NCI-H460 (cell line): ENCODE measurements around the gene ARFRP1. TPM values are rescaled to one million over a fixed set of nuclear protein-coding genes. Genes with fewer than 3 reads are reported as not detected.

Experiments used
- DNase-seq: peaks from one replicate; pipeline ENCODE4 v3.0.0-alpha.2; 2016; ENCODE audit warnings: low read depth; ENCODE audit errors: extremely low read depth
- total RNA-seq: library from RNA; depleted of rRNA; stranded (reverse); fragments of >200 nt; shearing (Covaris generic); gene quantifications from 2 replicates; pipeline ENCODE4 v1.2.3, GENCODE V29; 2014

The ARFRP1 gene
- total RNA-seq, 1 experiment from 2014 or later: 12.1 TPM

DNA sequence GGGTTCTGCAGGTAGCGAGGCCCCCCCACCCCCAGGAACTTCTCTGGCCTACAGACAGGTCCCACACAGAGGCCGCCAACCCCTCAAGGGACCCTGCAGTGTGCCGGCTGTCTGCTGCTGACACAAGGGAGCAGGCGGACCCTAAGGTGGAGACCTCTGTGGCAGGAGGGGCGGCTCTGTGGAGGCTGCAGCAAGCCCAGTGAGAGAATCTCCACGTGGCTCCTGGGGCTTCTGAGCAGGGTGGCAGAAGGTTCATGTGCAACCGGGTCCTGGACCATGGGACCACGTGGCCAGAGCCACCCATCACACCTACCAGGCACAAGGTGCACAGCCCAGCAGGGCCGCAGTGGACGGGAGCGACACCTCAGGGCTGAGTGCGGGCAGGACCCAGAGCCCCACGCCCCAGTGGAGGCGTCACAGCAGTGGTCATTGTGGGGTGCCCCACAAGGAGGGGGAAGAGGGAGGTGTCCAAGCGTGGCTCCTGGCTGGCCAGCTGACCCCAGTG is 4.3 kb downstream of the ARFRP1 start:
- DNase-seq: no peak

DNA sequence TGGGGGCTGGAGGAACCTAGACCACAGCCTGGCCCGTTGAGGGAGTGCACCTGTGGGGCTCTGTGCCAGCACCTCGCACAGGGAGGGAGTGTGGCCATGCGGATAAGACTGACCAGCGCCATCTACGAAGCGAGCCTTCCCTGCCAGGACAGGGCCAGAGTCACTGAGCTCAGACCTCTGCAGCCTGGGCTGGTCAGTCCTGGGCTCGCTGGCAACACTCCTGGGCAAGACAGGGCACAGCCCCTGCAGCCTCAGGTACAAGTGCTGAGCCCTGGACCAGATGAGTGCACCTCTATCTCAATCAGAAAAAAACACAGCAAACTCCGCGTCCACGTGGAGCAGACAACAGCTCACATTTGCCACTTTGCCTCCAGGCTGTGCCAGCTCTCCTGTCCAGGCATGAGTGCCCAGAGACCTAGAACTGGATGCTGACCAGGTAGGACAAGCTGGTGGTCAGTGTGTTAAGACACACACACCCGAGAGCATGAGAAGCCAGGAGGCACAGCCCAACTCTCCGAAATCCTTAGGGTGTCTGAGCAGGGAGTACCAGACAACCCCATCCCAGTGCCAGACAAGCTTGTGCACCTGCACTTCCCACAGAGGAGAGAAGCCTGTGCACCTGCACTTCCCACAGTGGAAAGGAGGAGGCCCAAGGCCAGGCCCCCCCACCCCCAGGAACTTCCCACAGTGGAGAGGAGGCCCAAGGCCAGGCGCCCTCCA is 4.9 kb downstream of the ARFRP1 start:
- DNase-seq: no peak

DNA sequence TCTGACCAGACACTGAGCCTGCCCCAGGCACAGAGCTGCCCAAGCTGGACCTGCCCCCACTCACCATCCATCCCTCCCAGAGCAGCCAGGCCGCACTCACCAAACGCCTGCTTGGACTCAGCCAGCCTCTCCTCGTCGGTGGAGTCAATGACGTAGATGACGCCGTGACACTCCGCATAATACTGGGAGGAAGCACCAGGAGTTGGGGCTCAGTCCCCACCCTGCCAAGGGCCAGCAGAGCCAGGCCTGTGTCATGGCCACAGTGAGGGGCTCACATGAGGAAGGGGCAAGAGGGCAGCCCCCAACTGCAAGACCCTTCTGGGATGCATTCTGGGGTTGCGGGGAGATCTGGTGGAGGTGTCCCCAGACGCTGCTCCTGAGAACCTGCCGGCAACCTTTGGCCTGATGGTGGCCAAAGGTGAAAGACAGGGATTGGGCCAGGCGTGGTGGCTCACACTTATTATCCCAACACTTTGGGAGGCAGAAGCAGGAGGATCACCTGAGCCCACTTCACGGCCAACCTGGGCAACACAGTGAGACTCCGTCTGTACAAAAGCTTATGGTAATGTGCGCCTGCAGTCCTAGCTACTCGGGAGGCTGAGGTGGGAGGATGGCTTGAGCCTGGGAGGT is 5.6 kb downstream of the ARFRP1 start:
- DNase-seq: no peak

GRCh38 chr20:63701329-63702035 is 6.3 kb downstream of the ARFRP1 start:
- no peak for DNase-seq

DNA sequence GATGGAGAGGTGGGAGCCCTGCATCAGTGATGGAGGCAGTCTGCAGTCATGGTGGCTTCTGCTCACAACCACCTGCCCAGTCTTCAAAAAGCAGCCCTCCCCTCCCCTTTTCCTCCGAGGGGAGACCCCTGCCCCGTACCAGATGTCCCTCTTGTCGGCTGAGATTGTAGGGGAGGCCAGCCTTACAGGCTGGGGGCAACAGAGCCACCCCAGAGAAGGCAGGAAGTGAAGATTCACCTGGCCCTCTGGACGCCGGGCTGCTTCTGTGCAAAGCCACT is 6.8 kb downstream of the ARFRP1 start:
- DNase-seq: no peak

DNA sequence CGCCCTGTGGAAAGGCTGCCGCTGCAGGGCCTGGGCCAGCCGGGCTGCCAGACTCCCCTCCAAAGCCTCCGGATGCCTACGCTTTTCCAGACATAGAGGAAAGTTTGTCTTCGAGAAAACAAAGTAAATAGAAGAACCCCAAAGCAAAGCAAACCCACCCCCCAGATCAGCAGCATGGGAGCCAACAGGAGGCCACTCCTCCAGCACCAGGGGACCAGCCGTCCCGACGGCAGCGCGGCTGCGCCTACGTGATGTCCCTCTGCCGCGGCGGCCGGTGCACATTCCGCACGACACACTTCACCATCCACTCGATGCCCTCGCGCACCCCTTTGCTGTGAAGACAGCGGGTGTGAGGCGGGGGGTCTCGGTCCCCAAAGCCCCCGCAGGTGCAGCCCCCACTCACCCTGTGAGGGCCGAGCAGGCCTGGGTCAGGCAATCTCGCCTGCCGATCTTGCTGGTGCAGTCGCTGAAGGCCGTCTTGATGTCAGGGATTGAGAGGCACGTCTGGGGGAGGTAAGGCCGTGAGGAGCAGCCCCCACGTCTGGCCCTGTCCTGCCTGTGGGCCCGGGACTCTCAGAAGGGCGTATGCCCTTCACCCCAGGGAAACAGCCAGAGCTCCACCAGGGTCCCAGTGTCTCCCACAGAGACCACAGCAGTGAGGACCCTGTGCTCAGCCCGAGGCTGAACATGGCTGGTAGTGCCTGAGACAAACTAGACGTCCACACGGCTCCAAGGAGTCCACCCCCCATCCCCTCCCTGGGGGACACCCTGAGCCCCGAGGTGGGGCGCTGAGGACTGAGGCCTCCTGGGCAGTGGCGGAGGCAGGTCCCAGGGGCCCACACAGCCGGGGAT is 7.4 kb downstream of the ARFRP1 start:
- no peak for DNase-seq

GRCh38 chr20:63699466-63700198 is 8.1 kb downstream of the ARFRP1 start:
- DNase-seq: no peak

DNA sequence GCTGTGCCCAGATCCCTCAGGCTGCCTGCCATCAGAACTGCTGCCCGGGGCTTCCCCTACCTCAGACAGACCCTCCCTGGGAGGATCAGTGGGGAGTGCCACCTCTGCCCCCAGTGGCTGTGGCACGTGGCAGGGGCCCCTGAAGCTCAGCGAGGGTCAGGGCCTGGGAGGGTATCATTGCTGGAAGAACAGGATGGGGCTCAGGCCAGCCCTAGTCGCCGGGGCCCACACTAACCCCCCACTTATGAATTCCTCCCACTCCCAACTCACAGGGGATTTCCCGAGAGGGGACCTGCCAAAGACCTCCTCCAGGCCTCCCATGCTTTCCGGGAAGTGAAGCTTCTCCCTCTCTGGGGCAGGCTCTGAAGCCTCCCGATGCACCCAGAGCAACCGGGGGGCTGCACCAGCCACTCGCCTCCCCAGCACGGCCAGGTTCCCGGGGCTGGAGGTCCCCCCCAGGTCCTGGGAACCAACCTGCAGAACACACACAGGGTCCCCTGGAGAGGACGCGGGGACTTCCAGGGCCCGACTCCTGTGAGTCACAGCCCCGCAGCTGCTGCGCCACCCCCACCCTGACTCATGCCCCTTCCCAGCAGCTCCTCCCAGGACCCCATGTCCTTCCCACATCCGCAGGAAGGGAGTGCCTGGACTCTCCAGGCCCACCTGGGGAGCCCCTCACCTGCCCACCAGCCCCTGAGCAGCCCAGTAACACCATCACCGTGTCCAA is 8.9 kb downstream of the ARFRP1 start:
- DNase-seq: no peak

GRCh38 chr20:63697868-63698545 is 9.8 kb downstream of the ARFRP1 start:
- no peak for DNase-seq

DNA sequence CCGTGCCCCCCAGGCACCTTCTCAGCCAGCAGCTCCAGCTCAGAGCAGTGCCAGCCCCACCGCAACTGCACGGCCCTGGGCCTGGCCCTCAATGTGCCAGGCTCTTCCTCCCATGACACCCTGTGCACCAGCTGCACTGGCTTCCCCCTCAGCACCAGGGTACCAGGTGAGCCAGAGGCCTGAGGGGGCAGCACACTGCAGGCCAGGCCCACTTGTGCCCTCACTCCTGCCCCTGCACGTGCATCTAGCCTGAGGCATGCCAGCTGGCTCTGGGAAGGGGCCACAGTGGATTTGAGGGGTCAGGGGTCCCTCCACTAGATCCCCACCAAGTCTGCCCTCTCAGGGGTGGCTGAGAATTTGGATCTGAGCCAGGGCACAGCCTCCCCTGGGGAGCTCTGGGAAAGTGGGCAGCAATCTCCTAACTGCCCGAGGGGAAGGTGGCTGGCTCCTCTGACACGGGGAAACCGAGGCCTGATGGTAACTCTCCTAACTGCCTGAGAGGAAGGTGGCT is 10.4 kb downstream of the ARFRP1 start:
- DNase-seq: no peak

DNA sequence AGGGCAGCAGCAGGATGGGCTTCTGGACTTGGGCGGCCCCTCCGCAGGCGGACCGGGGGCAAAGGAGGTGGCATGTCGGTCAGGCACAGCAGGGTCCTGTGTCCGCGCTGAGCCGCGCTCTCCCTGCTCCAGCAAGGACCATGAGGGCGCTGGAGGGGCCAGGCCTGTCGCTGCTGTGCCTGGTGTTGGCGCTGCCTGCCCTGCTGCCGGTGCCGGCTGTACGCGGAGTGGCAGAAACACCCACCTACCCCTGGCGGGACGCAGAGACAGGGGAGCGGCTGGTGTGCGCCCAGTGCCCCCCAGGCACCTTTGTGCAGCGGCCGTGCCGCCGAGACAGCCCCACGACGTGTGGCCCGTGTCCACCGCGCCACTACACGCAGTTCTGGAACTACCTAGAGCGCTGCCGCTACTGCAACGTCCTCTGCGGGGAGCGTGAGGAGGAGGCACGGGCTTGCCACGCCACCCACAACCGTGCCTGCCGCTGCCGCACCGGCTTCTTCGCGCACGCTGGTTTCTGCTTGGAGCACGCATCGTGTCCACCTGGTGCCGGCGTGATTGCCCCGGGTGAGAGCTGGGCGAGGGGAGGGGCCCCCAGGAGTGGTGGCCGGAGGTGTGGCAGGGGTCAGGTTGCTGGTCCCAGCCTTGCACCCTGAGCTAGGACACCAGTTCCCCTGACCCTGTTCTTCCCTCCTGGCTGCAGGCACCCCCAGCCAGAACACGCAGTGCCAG is 11.0 kb downstream of the ARFRP1 start, which contains the start of gene TNFRSF6B:
TNFRSF6B (plus strand) TSS at position 25 of the 729 bp plus-strand sequence; CDS start at position 141, 116 bp downstream.
- no peak for DNase-seq

GRCh38 chr20:63696306-63696627 is 11.5 kb downstream of the ARFRP1 start:
- no peak for DNase-seq

- no peak for DNase-seq
These were observed 12.1 kb downstream of the ARFRP1 start for GRCh38 chr20:63695424-63696305.

GRCh38 chr20:63694584-63695423 is 13.0 kb downstream of the ARFRP1 start:
- DNase-seq: no peak

DNA sequence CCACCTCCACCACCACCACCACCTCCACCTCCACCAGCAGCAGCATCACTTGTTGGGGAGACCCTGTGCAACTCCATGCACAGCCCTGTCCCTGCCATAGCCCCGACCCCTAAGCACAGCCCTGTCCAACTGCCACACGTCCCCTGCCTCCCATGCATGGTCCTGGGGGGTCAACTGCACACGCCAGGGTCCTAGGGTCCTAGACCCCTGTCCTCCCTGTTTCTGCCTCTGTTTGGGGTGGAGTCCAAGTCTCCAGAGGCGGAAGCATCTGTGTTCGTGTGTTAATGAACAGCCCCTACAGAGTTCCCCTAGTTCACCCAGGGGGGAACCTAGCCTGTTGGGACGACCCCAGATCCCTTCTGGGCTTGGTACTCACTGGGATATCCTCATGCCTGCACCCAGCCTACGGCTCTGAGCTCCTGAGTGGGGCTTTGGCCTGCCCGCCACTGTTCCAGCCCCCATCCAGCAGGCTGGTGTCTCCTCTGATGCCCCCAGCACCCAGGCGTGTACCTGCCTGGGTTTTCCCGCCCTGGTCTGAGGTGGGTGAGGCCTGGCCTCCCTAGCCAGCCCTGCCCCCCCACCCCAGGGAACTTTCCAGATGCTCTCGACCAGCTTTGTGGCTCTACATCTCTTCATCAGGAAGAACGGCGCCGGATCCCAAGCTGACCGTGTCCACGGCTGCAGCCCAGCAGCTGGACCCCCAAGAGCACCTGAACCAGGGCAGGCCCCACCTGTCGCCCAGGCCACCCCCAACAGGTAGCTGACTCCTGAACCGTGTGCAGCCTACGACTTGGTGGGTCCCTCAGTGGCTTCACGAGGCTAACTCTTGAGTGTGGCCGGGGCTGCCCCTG is 13.8 kb downstream of the ARFRP1 start:
- DNase-seq: no peak
